ENCODE data around the gene KDELR3.

KDELR3 gene

DNA sequence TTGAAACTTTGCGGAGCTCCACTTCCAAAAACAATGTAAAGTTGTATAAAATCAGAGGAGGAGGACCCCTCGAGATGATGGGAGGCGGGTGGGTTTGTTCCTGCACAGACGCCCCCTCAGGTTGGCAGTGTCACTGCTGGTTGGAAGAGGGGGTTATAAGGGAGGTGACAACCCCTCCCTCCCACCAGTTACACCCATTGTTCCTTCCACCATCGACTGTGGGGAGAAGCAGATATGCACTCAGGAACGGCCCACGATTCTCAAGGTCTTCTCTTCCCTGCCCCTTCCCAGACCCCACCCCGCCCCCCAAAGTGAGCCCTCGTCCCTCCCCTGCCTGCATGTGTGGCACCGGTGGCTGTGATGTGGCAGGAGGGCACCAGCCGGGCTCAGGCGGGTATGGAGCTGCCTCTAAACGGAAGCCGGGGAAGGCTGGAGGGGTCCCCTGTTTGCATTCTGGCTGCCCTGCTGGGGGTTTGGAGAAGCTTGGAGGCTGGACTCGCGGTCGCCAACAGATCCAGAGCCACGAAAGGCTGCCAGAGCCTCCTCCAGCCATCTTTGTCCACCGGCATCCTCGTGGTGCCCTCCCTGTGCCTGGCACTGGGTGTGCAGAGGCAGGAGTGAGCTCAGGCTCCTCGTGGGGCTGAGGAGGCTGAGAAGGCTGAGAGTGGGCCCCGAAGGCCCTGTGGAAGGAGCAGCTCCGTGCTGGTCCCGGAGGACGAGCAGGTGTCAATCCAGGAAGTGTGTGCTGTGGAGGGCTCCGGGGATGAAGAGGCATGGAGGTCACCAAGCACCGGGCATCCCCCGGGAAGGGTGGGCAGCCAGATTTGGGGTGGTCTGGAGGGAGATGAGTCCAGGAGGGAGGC, 778 bp downstream of the KDELR3 start:
- POLR2A ChIA-PET = interaction anchor here (0.6 to 1.4 kb wide), 4 partner anchors 13 to 417 kb away, joined by 3 to 5 read pairs (median 4); no protein-coding TSS in a partner anchor
- Histone ChIP-seq H3K4me3 (ENCODE audit: low read depth, low read length) (peak overlapping the region; percentile 52), H3K36me3 (ENCODE audit: control insufficient read depth in 2 of 2, insufficient read depth in 1 of 2, low read length in 2 of 2) (no peaks in the 10 kb centered on the region), H3K4me1 (ENCODE audit: control insufficient read depth, insufficient read depth, low read length) (peaks cover 6% of the 10 kb centered on the region), H3K9me3 (ENCODE audit: control insufficient read depth, insufficient read depth, low read depth, low read length) (no peaks in the 10 kb centered on the region), H3K27ac (ENCODE audit: extremely low read depth, low read depth, low read length) (peak overlapping the region; percentile 27; the same call in 1 of the 2 replicates)
- TF ChIP-seq, protein P1, sequence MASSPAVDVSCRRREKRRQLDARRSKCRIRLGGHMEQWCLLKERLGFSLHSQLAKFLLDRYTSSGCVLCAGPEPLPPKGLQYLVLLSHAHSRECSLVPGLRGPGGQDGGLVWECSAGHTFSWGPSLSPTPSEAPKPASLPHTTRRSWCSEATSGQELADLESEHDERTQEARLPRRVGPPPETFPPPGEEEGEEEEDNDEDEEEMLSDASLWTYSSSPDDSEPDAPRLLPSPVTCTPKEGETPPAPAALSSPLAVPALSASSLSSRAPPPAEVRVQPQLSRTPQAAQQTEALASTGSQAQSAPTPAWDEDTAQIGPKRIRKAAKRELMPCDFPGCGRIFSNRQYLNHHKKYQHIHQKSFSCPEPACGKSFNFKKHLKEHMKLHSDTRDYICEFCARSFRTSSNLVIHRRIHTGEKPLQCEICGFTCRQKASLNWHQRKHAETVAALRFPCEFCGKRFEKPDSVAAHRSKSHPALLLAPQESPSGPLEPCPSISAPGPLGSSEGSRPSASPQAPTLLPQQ (tag by site-specific recombination; IDR thresholded peaks at IDR 0.05) = peak; percentile 39; the same call in 1 of the 2 replicates
- peak; percentile 65 for TF ChIP-seq SCRT2 (tag by site-specific recombination; IDR thresholded peaks at IDR 0.05)
- 0 out of 2 replicates have a peak, but pooled peaks have one; percentile 23 for TF ChIP-seq GLIS2 (tag by site-specific recombination; IDR thresholded peaks at IDR 0.05)
- TF ChIP-seq, protein P2, sequence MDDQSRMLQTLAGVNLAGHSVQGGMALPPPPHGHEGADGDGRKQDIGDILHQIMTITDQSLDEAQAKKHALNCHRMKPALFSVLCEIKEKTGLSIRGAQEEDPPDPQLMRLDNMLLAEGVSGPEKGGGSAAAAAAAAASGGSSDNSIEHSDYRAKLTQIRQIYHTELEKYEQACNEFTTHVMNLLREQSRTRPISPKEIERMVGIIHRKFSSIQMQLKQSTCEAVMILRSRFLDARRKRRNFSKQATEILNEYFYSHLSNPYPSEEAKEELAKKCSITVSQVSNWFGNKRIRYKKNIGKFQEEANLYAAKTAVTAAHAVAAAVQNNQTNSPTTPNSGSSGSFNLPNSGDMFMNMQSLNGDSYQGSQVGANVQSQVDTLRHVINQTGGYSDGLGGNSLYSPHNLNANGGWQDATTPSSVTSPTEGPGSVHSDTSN (CRISPR knock-in tag; IDR thresholded peaks at IDR 0.05) = no peak
- TF ChIP-seq ZBTB8A (tag by site-specific recombination; IDR thresholded peaks at IDR 0.05) = peak; percentile 66
- TF ChIP-seq KLF1 (tag by site-specific recombination; IDR thresholded peaks at IDR 0.05) = no peak
- TF ChIP-seq, protein P3, sequence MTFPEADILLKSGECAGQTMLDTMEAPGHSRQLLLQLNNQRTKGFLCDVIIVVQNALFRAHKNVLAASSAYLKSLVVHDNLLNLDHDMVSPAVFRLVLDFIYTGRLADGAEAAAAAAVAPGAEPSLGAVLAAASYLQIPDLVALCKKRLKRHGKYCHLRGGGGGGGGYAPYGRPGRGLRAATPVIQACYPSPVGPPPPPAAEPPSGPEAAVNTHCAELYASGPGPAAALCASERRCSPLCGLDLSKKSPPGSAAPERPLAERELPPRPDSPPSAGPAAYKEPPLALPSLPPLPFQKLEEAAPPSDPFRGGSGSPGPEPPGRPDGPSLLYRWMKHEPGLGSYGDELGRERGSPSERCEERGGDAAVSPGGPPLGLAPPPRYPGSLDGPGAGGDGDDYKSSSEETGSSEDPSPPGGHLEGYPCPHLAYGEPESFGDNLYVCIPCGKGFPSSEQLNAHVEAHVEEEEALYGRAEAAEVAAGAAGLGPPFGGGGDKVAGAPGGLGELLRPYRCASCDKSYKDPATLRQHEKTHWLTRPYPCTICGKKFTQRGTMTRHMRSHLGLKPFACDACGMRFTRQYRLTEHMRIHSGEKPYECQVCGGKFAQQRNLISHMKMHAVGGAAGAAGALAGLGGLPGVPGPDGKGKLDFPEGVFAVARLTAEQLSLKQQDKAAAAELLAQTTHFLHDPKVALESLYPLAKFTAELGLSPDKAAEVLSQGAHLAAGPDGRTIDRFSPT (tag by site-specific recombination; IDR thresholded peaks at IDR 0.05) = 0 out of 2 replicates have a peak, but pooled peaks have one; percentile 11
- TF ChIP-seq WT1 (tag by site-specific recombination; IDR thresholded peaks at IDR 0.05) = 0 out of 2 replicates have a peak, but pooled peaks have one; percentile 13
- TF ChIP-seq, protein P4, sequence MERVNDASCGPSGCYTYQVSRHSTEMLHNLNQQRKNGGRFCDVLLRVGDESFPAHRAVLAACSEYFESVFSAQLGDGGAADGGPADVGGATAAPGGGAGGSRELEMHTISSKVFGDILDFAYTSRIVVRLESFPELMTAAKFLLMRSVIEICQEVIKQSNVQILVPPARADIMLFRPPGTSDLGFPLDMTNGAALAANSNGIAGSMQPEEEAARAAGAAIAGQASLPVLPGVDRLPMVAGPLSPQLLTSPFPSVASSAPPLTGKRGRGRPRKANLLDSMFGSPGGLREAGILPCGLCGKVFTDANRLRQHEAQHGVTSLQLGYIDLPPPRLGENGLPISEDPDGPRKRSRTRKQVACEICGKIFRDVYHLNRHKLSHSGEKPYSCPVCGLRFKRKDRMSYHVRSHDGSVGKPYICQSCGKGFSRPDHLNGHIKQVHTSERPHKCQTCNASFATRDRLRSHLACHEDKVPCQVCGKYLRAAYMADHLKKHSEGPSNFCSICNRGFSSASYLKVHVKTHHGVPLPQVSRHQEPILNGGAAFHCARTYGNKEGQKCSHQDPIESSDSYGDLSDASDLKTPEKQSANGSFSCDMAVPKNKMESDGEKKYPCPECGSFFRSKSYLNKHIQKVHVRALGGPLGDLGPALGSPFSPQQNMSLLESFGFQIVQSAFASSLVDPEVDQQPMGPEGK (tag by site-specific recombination; IDR thresholded peaks at IDR 0.05) = 0 out of 2 replicates have a peak, but pooled peaks have one; percentile 3
- TF ChIP-seq SP7 (tag by site-specific recombination; IDR thresholded peaks at IDR 0.05) = 0 out of 2 replicates have a peak, but pooled peaks have one; percentile 10
- no peak for TF ChIP-seq ZNF621 (tag by site-specific recombination; IDR thresholded peaks at IDR 0.05)
- 0 out of 2 replicates have a peak, but pooled peaks have one; percentile 10 for TF ChIP-seq KLF8 (tag by site-specific recombination; IDR thresholded peaks at IDR 0.05)
- TF ChIP-seq, protein P5, sequence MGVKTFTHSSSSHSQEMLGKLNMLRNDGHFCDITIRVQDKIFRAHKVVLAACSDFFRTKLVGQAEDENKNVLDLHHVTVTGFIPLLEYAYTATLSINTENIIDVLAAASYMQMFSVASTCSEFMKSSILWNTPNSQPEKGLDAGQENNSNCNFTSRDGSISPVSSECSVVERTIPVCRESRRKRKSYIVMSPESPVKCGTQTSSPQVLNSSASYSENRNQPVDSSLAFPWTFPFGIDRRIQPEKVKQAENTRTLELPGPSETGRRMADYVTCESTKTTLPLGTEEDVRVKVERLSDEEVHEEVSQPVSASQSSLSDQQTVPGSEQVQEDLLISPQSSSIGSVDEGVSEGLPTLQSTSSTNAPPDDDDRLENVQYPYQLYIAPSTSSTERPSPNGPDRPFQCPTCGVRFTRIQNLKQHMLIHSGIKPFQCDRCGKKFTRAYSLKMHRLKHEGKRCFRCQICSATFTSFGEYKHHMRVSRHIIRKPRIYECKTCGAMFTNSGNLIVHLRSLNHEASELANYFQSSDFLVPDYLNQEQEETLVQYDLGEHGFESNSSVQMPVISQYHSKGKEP (tag by site-specific recombination; IDR thresholded peaks at IDR 0.05) = no peak
- TF ChIP-seq ZNF335 (tag by site-specific recombination; conservative IDR thresholded peaks at IDR 0.05) = peak; percentile 37; the same call in 1 of the 2 replicates
- CTCF ChIA-PET = no interaction called here

Measured in HEK293 (cell line).